GM21529 (cell line): ENCODE data around the gene EP400.

ENCODE experiments used
- ATAC-seq: cut with Tn5 transposase; IDR thresholded peaks from one replicate; pipeline ENCODE4 v1.9.1; 2021; ENCODE audit not compliant: unreplicated experiment

Gene EP400

DNA sequence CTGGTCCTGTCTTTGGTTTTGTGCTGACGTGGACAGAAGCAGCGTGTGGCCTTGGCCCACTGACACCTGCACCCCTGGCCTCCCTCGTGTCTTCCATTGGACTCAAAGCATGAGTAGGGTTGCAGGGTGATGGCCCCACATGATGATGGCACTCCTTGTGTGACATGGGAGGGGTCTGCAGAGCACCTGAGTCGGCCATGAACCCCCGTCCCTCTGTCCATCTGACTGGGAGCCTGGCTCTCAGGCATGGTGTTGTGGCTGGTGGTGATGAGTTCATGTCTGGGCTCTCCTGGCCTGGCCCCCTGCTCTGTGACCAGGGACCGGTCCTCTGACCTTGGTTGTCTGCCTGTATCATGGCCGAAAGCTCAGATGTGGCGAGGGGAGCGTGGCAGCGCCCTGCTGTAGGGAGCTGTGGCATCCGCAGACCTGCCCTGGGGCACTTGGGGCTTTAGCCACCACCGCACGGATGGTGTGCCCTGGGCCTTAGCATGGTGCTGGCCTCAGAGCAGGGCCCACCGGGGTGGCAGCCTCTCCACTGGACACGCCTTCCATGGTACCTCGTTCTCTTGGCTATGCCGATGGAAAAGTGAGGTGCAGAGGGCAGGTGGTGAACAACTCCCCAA, 38.6 kb upstream of the EP400 start:
- ATAC-seq, result no peak

DNA sequence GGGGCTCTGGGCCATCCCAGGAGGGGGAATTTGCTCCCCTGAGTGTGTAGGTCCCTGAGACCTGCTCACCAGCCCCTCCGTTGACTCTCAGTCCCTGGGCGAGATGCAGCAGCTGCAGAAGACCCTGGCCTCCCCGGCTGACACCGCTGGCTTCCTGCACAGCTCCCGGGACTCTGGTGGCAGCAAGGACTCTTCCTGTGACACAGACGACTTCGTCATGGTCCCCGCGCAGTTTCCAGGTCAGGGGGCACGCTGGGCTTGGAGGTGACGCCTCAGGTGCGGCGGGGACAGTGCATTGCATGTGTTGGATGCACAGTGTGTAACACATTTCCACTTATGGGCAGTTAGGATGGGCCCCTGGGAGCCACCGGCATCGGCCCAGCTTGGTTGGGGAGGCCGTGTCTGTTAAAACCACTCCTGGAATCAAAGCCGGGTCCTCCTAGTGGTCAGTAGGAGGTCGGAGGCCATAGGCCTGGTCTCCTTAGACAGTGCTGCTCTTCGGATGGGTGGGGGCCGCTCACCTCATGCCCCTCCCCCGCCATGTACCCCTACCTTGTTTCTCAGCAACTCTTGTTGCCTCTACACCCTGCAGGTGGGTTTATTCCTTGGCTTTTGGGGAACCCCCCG, 37.8 kb upstream of the EP400 start:
- no peak for ATAC-seq

DNA sequence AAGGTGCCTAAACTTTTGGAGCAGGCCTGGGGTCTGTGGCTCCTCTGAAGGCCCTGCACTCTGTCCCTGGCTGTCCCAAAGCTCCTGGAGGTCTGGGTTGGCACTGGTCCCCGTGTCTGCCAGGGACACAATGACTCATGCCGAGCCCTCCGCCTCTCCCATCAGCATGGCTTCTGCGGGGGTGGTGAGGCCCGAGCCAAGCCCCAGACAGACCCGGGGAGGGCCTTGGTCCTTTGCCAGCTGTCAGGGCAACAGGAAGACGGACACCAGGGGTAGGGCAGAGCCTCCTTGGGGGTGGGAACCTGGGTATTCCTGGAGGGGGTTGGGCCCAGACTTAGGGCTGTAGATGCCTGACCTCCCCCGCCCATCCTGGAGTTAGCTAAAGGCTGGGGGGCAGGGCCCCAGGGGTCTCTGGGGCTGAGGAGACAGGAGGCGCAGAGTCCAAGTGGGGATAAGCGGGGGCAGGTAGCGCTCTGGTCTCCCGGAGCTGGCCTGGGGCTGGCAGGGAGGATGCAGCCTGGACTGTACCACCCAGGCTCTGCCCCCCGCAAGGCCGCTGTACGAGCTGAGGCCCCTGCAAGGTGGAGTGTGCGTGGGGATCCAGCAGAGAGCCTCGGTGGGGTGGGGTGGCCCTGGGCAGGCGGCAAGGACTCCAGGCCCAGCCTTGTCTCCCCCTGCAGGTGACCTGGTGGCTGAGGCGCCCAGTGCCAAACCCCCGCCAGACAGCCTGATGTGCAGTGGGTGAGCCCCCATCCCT, 37.0 kb upstream of the EP400 start:
- ATAC-seq, result no peak

DNA sequence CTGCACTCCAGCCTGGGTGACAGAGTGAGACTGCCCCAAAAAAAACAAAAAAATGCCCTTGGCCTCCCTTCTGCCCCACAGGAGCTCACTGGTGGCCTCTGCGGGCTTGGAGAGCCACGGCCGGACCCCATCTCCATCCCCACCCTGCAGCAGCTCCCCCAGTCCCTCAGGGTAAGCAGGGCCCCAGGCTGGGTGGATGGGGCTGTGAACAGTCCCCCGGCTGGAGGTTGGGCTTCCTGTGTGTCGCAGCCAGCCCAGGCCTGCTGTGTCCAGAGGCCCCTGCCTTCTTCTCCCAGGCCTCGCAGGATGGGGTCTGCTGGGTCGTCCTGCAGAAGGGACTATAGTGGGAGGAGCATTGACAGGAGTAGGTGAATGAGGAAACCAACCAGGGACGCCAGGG, 36.1 kb upstream of the EP400 start:
- ATAC-seq, result no peak

DNA sequence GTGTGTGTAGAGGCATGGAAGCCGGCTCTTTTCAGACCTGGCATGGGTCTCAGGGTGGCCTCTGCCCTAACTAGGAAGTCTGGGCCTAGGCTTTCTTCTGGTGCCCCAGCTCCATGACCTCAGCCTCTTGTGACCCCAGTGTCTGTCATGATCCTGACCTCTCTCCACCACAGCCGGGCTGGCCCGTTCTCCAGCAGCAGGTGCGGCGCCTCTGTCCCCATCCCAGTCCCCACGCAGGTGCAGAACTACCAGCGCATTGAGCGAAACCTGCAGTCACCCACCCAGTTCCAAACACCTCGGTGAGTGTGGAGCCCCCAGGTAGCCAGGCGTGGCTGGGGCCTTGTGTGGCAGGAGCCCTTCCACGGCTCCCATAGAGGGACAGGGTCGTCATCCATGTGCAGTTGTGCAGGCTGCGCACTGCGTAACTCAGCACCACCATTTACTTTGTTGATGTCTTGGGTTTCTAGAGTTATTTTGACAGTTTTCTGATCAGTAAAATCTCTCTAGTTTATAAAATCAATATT, 35.5 kb upstream of the EP400 start:
- no peak for ATAC-seq

DNA sequence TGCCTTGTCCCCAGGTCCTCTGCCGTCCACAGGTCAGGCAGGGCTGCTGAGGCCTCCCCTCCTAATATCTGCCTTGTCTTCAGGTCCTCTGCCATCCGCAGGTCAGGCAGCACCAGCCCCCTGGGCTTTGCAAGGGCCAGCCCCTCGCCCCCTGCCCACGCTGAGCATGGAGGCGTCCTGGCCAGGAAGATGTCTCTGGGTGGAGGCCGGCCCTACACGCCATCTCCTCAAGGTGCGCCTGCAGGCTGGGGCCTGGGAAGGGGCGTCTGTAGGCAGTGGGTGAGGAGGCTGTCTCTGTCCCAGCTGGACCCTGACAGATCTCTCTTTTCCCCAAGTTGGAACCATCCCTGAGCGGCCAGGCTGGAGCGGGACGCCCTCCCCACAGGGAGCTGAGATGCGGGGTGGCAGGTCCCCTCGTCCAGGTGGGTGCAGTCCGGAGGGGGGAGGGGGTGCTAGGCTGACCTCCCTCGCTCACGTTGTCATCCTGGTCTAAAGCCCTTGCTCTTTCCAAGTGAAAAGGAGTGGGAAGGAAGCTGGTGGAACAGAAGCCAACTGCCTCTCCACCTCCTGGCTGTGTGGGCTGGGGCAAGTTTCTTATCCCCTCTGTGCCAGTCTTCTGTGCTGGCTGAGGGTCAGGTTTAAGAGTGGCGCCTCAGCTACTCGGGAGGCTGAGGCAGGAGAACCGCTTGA, 34.6 kb upstream of the EP400 start:
- no peak for ATAC-seq

DNA sequence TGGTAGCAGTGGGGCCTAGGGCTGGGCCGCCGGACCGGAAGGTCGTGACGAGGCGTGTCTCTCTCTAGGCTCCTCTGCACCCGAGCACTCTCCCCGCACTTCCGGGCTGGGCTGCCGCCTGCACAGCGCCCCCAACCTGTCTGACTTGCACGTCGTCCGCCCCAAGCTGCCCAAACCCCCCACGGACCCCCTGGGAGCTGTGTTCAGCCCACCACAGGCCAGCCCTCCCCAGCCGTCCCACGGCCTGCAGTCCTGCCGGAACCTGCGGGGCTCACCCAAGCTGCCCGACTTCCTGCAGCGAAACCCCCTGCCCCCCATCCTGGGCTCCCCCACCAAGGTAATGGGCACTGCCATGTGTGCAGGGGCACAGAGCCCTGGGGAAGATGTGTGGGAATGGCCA, 33.9 kb upstream of the EP400 start:
- ATAC-seq, result no peak

DNA sequence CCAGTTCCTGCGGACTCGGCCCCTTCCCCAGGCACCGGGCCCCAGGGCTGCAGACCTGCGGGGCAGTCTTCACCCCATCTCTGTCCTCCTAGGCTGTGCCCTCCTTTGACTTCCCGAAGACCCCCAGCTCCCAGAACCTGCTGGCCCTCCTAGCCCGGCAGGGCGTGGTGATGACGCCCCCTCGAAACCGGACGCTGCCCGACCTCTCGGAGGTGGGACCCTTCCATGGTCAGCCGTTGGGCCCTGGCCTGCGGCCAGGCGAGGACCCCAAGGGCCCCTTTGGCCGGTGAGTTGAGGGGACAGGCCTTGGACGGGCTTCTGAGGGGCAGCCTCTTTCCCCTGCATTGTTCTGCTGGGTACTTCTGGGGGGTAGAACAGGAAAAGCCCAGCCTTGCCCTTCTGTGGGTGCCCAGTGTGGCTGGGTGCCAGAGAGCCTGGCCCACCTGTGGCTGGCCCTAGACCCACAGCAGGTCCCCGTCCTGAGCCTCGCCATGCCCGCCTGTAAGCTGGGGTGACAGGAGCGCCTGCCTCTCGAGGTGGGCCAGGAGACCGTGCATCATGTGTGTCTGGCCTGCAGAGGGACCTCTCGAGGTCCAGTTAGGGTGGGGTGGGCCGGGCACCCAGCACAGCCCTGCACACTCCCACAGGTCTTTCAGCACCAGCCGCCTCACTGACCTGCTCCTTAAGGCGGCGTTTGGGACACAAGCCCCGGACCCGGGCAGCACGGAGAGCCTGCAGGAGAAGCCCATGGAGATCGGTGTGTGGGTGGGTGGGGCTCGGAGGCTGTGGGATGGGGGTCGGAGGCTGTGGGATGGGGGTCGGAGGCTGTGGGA, 33.2 kb upstream of the EP400 start:
- no peak for ATAC-seq

DNA sequence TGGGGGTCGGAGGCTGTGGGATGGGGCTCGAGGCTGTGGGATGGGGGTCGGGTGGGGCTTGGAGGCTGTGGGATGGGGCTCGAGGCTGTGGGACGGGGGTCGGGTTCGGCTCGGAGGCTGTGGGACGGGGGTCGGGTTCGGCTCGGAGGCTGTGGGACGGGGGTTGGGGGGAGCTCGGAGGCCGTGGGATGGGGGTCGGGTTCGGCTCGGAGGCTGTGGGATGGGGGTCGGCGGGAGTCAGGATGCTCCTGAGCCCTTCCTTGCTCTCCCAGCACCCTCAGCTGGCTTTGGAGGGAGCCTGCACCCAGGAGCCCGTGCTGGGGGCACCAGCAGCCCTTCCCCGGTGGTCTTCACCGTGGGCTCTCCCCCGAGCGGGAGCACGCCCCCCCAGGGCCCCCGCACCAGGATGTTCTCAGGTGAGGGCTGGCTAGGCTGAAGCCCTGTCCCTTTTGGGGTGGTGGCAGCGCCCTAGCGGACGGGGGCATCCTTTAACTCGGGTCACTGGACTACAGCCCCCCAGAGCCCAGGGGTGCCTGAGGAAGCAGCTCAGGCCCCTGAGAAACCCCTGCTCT, 32.5 kb upstream of the EP400 start:
- ATAC-seq, result no peak

DNA sequence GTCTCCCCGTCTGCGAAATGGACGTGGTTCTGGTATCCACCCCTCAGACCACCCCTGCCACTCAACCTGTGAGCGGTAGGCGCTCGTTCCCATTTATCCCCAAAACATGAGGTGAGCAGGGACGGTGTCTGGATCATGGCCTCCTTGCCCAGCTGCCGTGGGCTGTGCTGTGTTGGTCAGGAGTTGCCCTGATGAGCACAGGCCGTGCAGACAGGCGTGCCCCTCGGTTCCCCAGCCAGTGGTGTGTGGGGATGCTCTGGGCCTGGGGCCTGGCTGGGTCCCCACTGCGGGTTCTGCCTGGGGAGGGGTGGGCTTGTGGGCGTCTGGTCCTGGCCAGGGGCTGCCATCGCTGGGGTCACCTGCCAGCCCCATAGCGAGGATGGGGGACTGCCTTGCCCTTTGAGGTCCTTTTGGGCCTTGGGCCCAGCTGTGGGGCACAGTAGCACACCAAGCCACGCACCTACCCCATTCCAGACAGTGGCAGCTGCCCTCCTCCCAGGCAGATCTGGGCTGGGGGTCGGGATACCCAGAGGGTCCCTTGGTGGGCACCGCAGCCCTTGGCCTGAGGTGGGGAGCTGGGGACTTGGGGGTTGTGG, 31.9 kb upstream of the EP400 start:
- ATAC-seq, result no peak

DNA sequence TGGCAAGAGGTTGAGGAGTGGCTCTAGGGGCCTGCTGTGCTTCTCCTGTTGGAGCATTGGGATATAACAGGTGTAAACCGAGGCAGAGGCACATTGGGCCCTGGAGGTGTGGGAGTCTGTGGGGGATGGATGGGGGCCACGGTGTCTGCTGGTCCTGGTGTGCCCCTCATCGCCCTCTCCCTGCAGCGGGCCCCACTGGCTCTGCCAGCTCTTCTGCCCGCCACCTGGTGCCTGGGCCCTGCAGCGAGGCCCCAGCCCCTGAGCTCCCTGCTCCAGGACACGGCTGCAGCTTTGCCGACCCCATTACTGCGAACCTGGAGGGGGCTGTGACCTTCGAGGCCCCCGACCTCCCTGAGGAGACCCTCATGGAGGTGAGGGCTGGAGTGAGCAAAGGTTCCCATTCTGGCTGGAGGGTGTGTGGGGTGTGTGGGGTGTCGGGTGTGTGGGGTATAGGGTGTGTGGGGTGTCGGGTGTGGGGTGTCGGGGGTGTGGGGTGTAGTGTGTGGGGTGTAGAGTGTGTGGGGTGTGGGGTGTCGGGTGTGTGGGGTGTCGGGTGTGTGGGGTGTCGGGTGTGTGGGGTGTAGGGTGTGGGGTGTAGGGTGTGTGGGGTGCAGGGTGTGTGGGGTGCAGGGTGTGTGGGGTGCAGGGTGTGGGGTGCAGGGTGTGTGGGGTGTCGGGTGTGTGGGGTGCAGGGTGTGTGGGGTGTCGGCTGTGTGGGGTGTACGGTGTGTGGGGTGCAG, 31.3 kb upstream of the EP400 start:
- no peak for ATAC-seq

DNA sequence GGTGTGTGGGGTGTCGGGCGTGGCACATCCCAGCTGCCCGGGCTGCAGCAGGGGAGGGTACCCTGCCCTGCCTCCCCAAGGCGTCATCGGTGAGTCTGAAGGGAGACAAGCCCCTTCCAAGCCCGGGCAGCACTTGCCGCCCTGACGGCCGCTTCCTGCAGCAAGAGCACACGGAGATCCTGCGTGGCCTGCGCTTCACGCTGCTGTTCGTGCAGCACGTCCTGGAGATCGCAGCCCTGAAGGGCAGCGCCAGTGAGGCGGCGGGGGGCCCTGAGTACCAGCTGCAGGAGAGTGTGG, 30.7 kb upstream of the EP400 start:
- ATAC-seq, result no peak

DNA sequence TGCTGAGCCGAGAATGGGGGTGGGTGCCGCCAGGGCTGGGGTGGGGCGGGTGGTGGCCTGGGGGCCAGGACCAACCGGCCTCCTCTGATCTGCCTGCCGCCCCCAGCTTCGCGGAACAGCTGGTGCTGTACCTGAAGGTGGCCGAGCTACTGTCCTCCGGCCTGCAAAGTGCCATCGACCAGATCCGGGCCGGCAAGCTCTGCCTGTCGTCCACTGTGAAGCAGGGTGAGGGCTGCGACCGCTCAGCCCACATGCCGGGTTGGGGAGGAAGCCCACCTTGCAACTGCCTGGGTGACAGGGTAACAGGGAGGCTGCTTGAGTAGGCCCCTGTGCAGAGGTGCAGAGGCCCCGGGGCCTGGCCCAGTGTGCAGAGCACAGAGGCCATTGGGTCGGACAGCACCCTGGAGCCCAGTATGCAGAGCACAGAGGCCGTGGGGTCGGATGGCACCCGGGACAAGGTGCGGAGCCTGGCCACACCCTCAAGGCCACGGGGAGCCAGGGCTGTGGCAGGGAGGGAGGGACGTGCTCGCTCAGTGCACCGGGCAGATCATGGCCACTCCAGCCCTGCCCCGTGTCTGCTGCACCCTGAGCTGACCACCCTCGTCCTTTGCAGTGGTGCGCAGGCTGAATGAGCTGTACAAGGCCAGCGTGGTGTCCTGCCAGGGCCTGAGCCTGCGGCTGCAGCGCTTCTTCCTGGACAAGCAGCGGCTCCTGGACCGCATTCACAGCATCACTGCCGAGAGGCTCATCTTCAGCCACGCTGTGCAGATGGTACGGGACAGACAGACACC, 30.2 kb upstream of the EP400 start:
- ATAC-seq, result no peak

DNA sequence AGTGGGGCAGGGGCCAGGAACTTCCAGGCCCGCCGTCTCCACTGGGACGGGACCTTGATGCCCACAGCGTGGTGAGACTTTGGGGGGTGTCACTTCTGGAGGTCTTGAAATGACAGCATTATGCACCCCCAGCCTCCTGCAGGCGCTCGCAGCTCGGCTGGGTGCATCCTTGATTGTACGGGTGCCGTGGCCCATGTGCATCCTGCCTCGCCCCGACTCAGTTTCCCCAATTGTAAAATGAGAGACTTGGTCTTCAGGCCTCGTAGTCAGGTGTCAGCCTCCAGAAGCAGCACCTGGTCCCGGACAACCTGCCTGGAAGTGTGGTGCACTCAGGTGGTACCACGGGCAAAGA, 29.6 kb upstream of the EP400 start:
- no peak for ATAC-seq

DNA sequence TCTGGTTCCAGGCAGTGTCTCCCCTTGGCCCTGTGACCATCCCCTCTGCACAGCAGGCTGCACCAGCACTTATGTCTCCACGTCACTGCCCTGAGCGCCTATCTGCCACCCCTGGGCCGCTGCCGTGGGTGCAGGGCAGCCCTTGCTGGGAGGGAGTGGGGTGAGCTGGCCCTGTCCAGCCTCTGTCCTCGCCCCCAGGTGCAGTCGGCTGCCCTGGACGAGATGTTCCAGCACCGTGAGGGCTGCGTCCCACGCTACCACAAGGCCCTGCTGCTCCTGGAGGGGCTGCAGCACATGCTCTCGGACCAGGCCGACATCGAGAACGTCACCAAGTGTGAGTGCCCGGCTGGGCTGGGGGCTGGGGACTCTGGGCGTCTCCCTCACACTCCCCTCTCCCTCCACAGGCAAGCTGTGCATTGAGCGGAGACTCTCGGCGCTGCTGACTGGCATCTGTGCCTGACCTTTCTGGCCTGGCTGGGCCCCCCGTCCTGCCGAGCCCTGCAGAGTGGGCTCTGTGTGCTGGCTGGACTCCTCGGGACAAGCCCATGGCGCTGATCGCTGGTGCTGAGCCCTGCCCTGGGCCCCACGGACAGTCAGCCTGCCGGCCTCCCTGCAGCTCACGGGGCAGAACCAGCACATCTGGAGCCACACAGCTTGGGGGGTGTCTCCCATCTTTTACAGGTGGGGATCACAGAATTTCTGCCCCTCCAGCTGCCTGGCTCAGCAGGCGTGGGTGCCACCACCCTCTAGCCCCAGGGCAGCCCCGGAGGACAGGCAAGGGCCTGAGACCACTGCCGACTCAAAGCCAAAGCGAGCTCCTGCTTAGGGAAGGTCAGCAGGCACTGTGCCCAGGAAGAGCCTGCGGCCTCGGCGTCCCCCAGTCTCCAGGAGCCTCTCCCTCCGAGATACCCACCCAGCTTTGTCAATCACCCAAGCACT, 28.6 kb upstream of the EP400 start:
- ATAC-seq, result no peak

DNA sequence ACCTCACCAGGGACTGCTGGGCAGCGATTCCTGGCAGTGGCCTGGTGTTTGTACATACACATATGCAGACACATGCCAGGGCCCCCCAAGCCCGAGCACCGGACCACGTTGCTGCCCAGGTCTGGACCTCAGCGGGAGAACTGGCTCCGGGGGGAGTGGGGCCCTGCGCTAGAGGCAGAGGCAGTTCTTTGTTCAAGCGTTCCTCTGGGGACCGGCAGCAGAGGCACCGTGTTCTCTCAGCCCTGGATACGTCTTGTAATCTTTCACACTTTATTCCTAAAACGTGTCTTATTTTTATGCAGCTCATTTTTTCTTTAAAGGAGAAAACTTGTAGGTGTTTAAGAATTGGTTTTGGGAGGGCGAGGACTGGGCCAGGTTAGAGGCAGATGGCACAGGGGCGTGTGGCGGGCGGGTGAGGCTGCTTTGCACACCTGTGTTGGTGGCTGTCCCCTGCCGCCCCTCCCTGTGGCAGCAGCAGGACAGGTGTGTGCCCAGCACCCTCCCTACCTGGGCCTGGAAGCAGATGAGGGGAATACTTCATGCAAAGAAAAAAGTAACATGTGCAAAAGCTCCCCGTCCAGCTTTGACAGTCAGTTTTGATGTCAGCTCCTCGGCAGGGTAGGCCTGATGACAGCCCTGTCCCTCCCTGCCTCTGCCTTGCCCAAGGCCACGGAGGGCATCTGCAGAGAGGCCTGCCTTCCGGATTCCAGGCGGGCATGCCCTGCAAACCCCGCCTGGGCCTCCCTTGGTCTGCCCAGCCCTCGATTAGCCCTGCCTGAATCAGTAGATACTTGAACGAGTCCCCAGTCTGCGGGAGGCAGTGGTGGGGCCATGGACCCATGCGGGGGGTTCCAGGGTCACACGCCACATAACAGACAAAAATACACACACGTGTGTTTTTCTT, 27.6 kb upstream of the EP400 start:
- no peak for ATAC-seq

DNA sequence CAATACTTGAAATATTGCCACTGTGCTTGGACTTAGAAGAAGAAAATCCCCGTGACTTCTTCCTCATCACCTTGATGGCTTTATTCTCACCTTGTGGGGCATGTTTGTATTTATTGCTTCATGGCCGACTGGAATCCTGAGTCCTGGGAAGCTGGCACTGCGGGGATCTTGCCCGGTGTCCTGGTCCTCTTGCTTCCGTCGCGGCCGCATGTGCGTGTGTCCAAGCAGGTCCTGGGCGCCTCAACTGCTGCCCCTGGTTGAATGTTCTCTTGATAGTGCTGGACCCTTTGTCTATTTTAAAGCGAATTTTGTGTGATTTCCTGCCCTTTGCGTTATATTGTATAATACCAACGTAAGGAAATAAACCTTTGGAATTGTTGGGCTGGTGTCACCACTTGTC, 27.0 kb upstream of the EP400 start:
- ATAC-seq, result no peak
